ENCODE measurements around the gene GALNT6. TPM values are rescaled to one million over a fixed set of nuclear protein-coding genes. Genes with fewer than 3 reads are reported as not detected.
"Not testable (repeated sequence)": the region's sequence is repeated elsewhere in the genome, so short reads cannot be mapped to it uniquely, and the experiment has no call there.

GALNT6 gene
- total RNA-seq, 1 experiment from 2014 or later, result 3.7 TPM

DNA sequence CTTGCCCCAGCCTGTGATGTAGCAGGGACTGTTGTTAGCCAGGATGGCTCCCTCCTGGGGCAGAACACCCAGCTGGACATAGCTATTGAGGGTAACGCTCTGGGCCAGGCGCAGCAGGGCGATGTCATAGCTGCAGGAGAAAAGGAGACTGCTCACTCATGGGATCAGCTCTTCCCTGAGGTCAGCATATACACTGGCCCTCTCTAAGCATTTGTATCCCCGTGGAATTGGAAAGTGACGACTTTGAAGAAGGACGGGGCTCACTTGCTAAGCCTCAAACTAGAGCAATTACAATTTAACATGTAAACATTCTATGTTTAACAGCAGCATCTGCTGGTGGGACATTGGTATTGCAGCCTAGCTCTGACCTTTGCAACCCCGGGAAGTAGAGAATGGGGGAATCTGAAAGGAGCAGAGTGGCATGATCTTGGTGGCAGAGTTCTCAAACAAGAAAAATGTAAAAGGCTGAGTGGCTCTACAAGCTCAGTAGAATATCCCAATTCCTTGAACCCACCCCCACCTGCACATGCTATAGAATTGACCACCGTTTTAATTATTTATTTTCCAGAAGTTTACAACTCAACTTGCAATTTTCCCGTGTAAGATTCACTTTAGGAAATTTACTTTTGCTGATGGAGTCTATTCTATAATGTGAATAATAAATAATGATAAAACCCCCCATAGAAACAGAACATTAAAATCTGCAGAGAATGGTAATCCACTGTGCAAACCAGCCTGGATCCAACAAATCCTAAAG lies 49.8 kb downstream of the GALNT6 start:
- in situ Hi-C loops (cut with HindIII; ENCODE audit: low pct_unique_long_range_greater_than_20kb, low sequenced_read_pairs), result no loop called here
- DNase-seq (ENCODE audit: low read depth, low spot score), result peak; percentile 78

DNA sequence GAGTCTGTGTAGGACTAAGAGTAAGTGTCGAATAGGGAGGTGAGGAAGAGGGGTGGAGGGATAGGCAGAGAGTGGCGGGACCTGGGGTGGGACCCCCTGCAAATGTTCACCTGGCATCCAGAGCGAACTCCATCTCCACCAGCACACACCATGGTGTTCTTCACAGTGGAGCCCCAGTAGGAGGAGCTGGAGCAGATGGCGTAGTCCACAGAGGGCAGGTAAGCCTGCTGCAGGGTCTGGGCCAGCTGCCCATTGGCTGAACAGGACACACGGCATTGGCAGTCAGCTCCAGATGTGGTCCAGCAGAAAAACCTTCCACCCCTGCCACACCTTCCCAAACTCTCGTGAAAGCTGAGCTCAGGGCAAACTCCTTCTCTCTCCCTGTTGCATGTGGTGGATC lies 51.5 kb downstream of the GALNT6 start:
- DNase-seq (ENCODE audit: low read depth, low spot score), result no peak
- in situ Hi-C loops (cut with HindIII; ENCODE audit: low pct_unique_long_range_greater_than_20kb, low sequenced_read_pairs), result no loop called here

- in situ Hi-C loops (cut with HindIII; ENCODE audit: low pct_unique_long_range_greater_than_20kb, low sequenced_read_pairs); DNase-seq (ENCODE audit: low read depth, low spot score): not testable (repeated sequence)
Observed at GRCh38 chr12:51337336-51337735, 53.9 kb downstream of the GALNT6 start.

DNA sequence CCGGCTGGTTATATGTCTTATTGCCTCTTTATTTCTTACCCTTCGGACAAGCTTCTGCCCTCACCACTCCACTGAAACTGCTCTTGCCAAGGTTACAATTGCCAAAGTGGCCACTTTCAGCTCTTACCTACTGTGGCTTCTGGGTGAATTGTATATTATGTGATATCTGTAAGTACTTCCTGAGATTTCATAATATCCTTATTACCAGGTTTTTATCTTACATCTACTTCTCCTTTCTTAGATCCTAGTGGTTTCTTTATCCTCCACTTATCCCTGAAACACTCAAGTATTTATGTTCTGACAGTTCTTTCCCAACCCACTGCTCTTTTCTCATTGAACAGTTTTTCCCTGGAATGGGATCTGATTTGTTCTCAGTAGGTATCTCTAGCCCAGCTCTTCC lies 55.3 kb downstream of the GALNT6 start:
- in situ Hi-C loops (cut with HindIII; ENCODE audit: low pct_unique_long_range_greater_than_20kb, low sequenced_read_pairs), result no loop called here
- DNase-seq (ENCODE audit: low read depth, low spot score), result no peak

DNA sequence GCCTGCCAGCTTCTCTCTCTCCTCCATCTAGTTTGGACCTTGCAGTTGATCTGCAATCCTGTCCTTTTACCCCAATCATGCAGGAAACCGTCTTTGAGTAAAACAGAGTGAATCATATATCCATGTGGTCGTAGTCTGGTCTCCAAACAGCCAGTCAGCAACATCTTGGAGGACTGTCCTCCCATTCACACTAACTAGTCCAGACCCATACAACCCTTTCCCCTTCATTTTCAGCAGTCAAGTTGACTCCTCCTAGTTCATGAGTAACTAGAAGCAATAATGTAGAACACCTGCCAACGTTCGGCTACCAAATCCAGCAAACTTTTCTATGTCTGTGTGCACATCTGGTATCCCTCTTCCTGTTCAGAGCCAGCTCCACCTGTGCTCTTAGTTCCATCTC lies 56.4 kb downstream of the GALNT6 start:
- DNase-seq (ENCODE audit: low read depth, low spot score), result no peak
- in situ Hi-C loops (cut with HindIII; ENCODE audit: low pct_unique_long_range_greater_than_20kb, low sequenced_read_pairs), result no loop called here

DNA sequence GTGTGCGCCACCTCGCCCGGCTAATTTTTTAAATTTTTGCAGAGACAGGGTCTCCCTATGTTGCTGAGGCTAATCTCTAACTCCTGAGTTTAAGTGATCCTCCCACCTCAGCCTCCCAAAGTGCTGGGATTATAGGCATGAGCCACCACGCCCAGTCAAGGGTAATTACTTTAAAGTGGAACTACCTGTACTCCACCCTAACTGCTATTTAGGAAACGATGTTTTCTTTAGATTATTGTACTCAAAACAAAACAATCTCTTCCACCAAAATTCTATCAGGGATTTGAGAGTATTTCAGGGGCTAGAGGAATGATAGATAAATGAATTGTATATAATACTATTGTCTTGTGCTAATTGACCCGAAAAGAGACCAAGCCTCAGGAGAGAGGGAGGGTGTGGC lies 57.7 kb downstream of the GALNT6 start:
- in situ Hi-C loops (cut with HindIII; ENCODE audit: low pct_unique_long_range_greater_than_20kb, low sequenced_read_pairs), result no loop called here
- no peak for DNase-seq (ENCODE audit: low read depth, low spot score)

DNA sequence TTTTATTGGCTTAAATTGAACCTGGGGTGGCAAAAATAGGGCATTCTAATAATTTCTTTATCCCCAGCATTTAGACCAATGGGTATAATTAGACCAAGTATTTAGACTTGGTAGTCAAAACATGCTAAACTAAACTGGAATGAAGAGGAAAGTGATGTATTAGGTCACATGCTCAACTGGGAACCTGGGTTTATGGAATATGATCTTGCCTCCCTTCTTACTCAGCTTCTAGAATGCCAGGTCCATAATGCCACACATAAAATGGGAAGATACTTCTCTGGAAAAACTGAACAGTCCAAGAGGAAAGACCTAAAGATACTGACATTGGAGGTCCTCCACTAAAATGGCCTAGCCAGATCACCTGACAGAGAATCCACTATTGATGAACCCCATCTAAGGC lies 61.0 kb downstream of the GALNT6 start:
- in situ Hi-C loops (cut with HindIII; ENCODE audit: low pct_unique_long_range_greater_than_20kb, low sequenced_read_pairs), result no loop called here
- no peak for DNase-seq (ENCODE audit: low read depth, low spot score)

- DNase-seq (ENCODE audit: low read depth, low spot score), result no peak
- in situ Hi-C loops (cut with HindIII; ENCODE audit: low pct_unique_long_range_greater_than_20kb, low sequenced_read_pairs), result no loop called here
Observed at GRCh38 chr12:51329742-51330141, 61.5 kb downstream of the GALNT6 start.

GRCh38 chr12:51328587-51328986 lies 62.6 kb downstream of the GALNT6 start:
- in situ Hi-C loops (cut with HindIII; ENCODE audit: low pct_unique_long_range_greater_than_20kb, low sequenced_read_pairs), result no loop called here

DNA sequence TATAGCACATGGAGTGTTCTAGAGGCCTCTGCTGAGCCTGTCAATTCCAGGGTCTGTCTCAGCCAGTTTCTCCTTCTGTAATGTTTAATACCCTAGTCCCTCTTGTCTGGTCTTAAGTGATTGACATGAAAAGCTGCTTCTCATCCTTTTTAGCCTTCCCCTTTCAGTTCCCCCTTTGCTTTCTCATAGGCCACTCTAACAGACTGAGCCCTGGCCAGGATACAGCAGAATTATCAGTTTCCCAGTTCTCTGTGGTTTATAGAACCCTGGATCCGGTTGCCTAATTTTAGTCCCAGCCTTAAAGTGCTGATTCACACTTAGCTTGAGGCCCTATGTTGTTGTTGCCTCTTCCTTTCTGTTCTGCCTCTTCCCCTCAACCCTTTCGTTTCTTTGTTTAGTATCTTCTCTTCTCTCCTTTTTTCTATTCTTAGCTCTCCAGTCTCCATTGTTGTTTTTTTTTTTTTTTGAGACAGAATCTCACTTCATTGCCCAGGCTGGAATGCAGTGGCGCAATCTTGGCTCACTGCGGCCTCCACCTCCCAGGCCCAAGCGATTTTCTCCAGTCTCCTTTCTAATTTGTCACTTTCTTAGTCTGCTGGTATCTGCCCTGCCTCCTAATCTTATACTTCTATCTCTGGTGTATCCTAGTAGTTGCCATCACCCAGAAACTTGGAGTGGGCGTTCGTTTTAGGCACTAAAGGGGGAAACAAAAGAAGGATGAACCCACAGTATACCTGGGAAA lies 64.3 kb downstream of the GALNT6 start:
- peak; percentile 30 for DNase-seq (ENCODE audit: low read depth, low spot score)
- in situ Hi-C loops (cut with HindIII; ENCODE audit: low pct_unique_long_range_greater_than_20kb, low sequenced_read_pairs), result no loop called here

More at GRCh38 chr12:51328587-51328986, 62.6 kb downstream of the GALNT6 start:
- no peak for DNase-seq (ENCODE audit: low read depth, low spot score)

DNA sequence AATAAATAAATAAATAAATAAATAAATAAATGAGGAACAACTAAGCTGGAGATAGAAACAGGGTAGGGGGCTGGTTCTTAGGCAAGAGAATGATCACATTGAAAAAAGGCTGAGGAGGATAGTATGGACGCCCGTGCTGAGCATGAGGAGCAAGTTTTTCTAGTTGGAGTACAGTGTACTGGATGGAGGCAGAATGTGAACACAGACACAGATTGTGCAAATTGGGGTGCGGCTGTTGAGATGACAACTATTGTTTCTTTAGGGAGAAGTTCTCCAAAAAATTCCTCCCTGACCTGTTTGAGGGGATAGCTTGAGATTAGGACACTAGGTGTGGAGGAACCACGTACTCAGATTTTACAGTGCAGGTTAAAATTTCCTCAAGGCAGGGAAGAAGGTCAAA lies 66.3 kb downstream of the GALNT6 start:
- in situ Hi-C loops (cut with HindIII; ENCODE audit: low pct_unique_long_range_greater_than_20kb, low sequenced_read_pairs), result no loop called here
- DNase-seq (ENCODE audit: low read depth, low spot score), result no peak

DNA sequence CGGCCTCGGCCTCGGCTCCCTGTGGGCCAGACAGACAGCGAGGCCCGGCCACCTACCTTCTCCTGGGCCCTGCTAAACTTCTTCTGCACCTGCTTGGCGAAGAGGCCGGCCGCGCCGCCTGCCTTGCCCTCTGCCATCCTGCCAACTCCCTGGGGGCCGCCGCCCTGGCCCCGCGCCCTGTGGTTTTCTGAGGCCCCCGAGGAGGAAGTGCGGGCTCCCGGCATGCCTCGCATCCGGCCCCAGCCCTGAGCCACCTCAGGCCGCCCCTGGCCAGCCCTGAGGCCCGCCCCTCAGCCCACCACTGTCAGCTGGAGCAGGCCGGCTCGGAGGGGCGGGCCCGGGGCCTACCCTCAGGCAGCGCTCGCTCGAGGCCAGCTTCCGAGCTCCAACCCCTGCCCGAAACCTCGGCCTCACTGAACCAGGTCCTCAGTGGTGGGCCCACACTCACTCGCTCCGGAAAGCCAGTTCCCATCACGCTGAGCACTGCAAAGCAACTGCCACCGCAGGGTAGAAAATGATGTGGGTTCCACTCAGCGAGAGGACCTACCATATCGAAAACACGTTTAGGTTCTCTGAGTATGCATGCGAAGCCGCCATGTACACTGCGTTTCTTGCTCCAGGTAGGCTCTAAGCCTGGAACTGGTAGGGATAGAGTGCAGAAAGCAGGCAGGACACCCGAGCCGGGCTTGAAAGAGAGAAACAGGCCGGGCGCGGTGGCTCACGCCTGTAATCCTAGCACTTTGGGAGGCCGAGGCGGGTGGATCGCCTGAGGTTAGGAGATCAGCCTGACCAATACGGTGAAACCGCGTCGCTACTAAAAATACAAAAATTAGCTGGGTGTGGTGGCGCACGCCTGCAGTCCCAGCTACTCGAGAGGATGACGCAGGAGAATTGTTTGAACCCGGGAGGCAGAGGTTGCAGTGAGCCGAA lies 67.0 kb downstream of the GALNT6 start, which contains the start of gene BIN2:
TSS of gene BIN2 (minus strand) at position 209 of the 930 bp plus-strand sequence. CDS start at position 137, 72 bp downstream.
- in situ Hi-C loops (cut with HindIII; ENCODE audit: low pct_unique_long_range_greater_than_20kb, low sequenced_read_pairs), result no loop called here

GRCh38 chr12:51323317-51323960 lies 67.8 kb downstream of the GALNT6 start:
- in situ Hi-C loops (cut with HindIII; ENCODE audit: low pct_unique_long_range_greater_than_20kb, low sequenced_read_pairs), result no loop called here
- DNase-seq (ENCODE audit: low read depth, low spot score), result no peak

More for the DNA sequence above, 67.0 kb downstream of the GALNT6 start, which contains the start of gene BIN2:
- DNase-seq (ENCODE audit: low read depth, low spot score), result no peak

GRCh38 chr12:51322452-51322851 lies 68.8 kb downstream of the GALNT6 start:
- no peak for DNase-seq (ENCODE audit: low read depth, low spot score)
- in situ Hi-C loops (cut with HindIII; ENCODE audit: low pct_unique_long_range_greater_than_20kb, low sequenced_read_pairs), result no loop called here

DNA sequence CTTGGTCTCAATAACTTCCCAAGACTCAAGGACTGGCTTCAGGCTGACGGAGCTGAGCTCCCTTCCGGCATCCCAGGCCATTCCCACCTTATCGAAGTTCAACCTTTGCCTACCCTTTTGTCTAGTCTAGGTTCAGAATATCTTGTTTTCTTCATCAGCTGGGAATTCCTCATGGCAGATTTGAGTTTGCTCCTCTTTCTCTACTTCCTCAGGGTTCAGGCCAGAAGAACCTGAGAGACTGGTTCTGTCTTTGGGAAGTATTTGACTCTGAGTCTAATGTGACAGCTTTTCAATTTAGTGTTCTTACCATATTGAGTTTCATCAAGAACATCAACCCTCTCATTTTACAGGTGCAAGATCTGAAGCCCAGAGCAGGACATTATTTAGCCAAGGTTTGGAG lies 69.3 kb downstream of the GALNT6 start:
- in situ Hi-C loops (cut with HindIII; ENCODE audit: low pct_unique_long_range_greater_than_20kb, low sequenced_read_pairs), result no loop called here
- DNase-seq (ENCODE audit: low read depth, low spot score), result no peak

GRCh38 chr12:51320695-51321320 lies 70.4 kb downstream of the GALNT6 start:
- in situ Hi-C loops (cut with HindIII; ENCODE audit: low pct_unique_long_range_greater_than_20kb, low sequenced_read_pairs), result no loop called here
- DNase-seq (ENCODE audit: low read depth, low spot score), result peak; percentile 57

DNA sequence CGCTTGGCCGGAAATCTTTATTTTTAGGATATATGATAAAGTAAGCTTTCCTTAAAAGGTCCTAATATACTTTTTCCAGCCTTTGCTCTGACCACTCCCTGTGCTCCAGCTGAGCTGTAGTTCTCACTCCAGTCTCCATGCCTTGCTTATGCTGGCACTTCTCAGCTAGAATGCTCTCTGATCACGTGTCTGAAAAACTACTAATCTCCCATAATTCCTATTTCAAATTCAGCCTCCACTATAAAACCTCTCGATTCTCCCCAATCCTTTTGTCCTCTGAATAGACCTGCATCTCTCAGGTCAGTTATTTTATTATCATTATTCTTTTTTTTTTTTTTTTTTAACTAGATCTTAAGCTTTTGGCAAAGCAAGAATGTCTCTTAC lies 70.9 kb downstream of the GALNT6 start:
- in situ Hi-C loops (cut with HindIII; ENCODE audit: low pct_unique_long_range_greater_than_20kb, low sequenced_read_pairs), result no loop called here

More for the DNA sequence above, 70.9 kb downstream of the GALNT6 start:
- DNase-seq (ENCODE audit: low read depth, low spot score), result no peak
